Liver (tissue), 9 donors: ENCODE measurements around the gene TFG. TPM values are rescaled to one million over a fixed set of nuclear protein-coding genes. Genes with fewer than 3 reads are reported as not detected.

Source experiments
- DNase-seq: peaks from one replicate; pipeline ENCODE4 v3.0.0-alpha.2; 2017; ENCODE audit warnings: low spot score
- H3K27ac ChIP-seq, 2 donors: one replicate each; pipeline ENCODE4 v1.7.0; 2013; ENCODE audit warnings: inconsistent platforms in 2 of 2, low read length in 2 of 2, control low read depth in 1 of 2, low read depth in 1 of 2, mild to moderate bottlenecking in 1 of 2
- H3K27me3 ChIP-seq, 4 donors: one replicate each; pipeline versions ENCODE4 v1.6.1 to v1.7.0; 2013; ENCODE audit warnings: low read length in 3 of 4, inconsistent platforms in 1 of 4, mild to moderate bottlenecking in 1 of 4, moderate library complexity in 1 of 4; ENCODE audit not compliant: control insufficient read depth in 4 of 4, insufficient read depth in 4 of 4
- H3K36me3 ChIP-seq, 4 donors: one replicate each; pipeline versions ENCODE4 v1.6.1 to v1.7.0; 2013; ENCODE audit warnings: low read length in 3 of 4, mild to moderate bottlenecking in 3 of 4, low read depth in 1 of 4, moderate library complexity in 1 of 4; ENCODE audit not compliant: control insufficient read depth in 4 of 4, insufficient read depth in 3 of 4
- H3K4me1 ChIP-seq, 4 donors: one replicate each; pipeline versions ENCODE4 v1.6.1 to v1.7.0; 2013; ENCODE audit warnings: low read length in 3 of 4, mild to moderate bottlenecking in 3 of 4, moderate library complexity in 1 of 4; ENCODE audit not compliant: control insufficient read depth in 4 of 4, insufficient read depth in 4 of 4
- H3K4me3 ChIP-seq, 3 donors: one replicate each; pipeline versions ENCODE4 v1.6.1 to v1.7.0; 2013; ENCODE audit warnings: low read length in 3 of 3, control low read depth in 1 of 3, low read depth in 1 of 3, mild to moderate bottlenecking in 1 of 3
- H3K9ac ChIP-seq, 2 donors: one replicate each; pipeline ENCODE4 v1.7.0; 2013; ENCODE audit warnings: low read length in 2 of 2, mild to moderate bottlenecking in 2 of 2, moderate library complexity in 2 of 2, control low read depth in 1 of 2, low read depth in 1 of 2
- H3K9me3 ChIP-seq, 4 donors: one replicate each; pipeline versions ENCODE4 v1.6.1 to v1.7.0; 2013; ENCODE audit warnings: low read length in 3 of 4; ENCODE audit not compliant: control insufficient read depth in 4 of 4
- EGR1 ChIP-seq, 2 donors: IDR thresholded peaks; 2 replicates each; pipeline ENCODE4 v1.6.1; 2016 to 2018; ENCODE audit warnings: antibody characterized with exemption in 2 of 2, low read depth in 2 of 2
- FOXA1 ChIP-seq: IDR thresholded peaks from 2 replicates; pipeline ENCODE4 v1.6.1; 2016; ENCODE audit warnings: antibody characterized with exemption
- FOXA2 ChIP-seq: IDR thresholded peaks from 2 replicates; pipeline ENCODE4 v1.6.1; 2016; ENCODE audit warnings: antibody characterized with exemption
- GABPA ChIP-seq, 2 donors: IDR thresholded peaks in 1 of 2; conservative IDR thresholded peaks in 1 of 2; 2 replicates each; pipeline ENCODE4 v1.6.1; 2016; ENCODE audit warnings: antibody characterized with exemption in 2 of 2, mild to moderate bottlenecking in 1 of 2, moderate library complexity in 1 of 2
- HNF4A ChIP-seq, 2 donors: conservative IDR thresholded peaks; 2 replicates each; pipeline ENCODE4 v1.6.1; 2016; ENCODE audit warnings: antibody characterized with exemption in 2 of 2, mild to moderate bottlenecking in 2 of 2
- HNF4G ChIP-seq: IDR thresholded peaks from 2 replicates; pipeline ENCODE4 v1.6.1; 2016; ENCODE audit warnings: antibody characterized with exemption
- JUND ChIP-seq, 2 donors: IDR thresholded peaks; 2 replicates each; pipeline ENCODE4 v1.6.1; 2016; ENCODE audit warnings: antibody characterized with exemption in 2 of 2
- NR2F2 ChIP-seq: IDR thresholded peaks from 2 replicates; pipeline ENCODE4 v1.6.1; 2016; ENCODE audit warnings: antibody characterized with exemption
- RAD21 ChIP-seq, 2 donors: IDR thresholded peaks; 2 replicates each; pipeline ENCODE4 v1.6.1; 2016; ENCODE audit warnings: antibody characterized with exemption in 2 of 2, mild to moderate bottlenecking in 2 of 2
- RXRA ChIP-seq, 2 donors: IDR thresholded peaks; 2 replicates each; pipeline ENCODE4 v1.6.1; 2017 to 2018; ENCODE audit warnings: antibody characterized with exemption in 2 of 2, mild to moderate bottlenecking in 1 of 2
- SP1 ChIP-seq: IDR thresholded peaks from 2 replicates; pipeline ENCODE4 v1.6.1; 2018; ENCODE audit warnings: antibody characterized with exemption, mild to moderate bottlenecking
- TAF1 ChIP-seq: conservative IDR thresholded peaks from 2 replicates; pipeline ENCODE4 v1.6.1; 2016; ENCODE audit warnings: antibody characterized with exemption, mild to moderate bottlenecking
- YY1 ChIP-seq: IDR thresholded peaks from 2 replicates; pipeline ENCODE4 v1.6.1; 2016; ENCODE audit warnings: antibody characterized with exemption, mild to moderate bottlenecking
- WGBS: extraction: QIAGEN DNeasy Blood & Tissue Kit; methylation state at CpG from one replicate; pipeline ENCODE4 v1.1.7; 2013; 5-methylcytosine and 5-hydroxymethylcytosine counted together
- polyA plus RNA-seq, 2 donors: library from polyadenylated mRNA; stranded (reverse) in 1 of 2; unstranded in 1 of 2; fragments of 200-250 nt in 1 of 2; fragments of >200 nt in 1 of 2; fragmentation: Nextera tagmentation in 1 of 2; extraction: Ambion mirVana in 1 of 2; gene quantifications; one replicate each; pipeline versions ENCODE4 v1.2.1 to v1.2.3, GENCODE V29; 2013 to 2015
- total RNA-seq, 2 donors: library from RNA; depleted of rRNA; stranded (reverse); fragments of >200 nt; gene quantifications; one replicate each; pipeline ENCODE4 v1.2.3, GENCODE V29; 2014
- TF ChIP-seq, protein P1 (sequence below): fragments of 150-350 bp; IDR thresholded peaks from 2 replicates; pipeline ENCODE4 v1.5.1; 2017; ENCODE audit warnings: improper control_type of control experiment, low read depth, low read length; ENCODE audit not compliant: missing input control
- TF ChIP-seq, protein P2 (sequence below): IDR thresholded peaks from 2 replicates; pipeline ENCODE4 v1.6.1; 2016; ENCODE audit warnings: antibody characterized with exemption
- TF ChIP-seq, protein P3 (sequence below): IDR thresholded peaks from 2 replicates; pipeline ENCODE4 v1.6.1; 2016; ENCODE audit warnings: antibody characterized with exemption
- TF ChIP-seq, protein P4 (sequence below): IDR thresholded peaks from 2 replicates; pipeline ENCODE4 v1.6.1; 2016; ENCODE audit warnings: antibody characterized with exemption
- TF ChIP-seq, protein P5 (sequence below): IDR thresholded peaks from 2 replicates; pipeline ENCODE4 v1.6.1; 2016; ENCODE audit warnings: antibody characterized with exemption, mild to moderate bottlenecking
- donor health status: healthy.
- donor health status: healthy.
- donor health status: healthy.
- donor health status: healthy.
- donor health status: healthy.

The TFG gene
- total and polyA plus RNA-seq, 4 donors: 42.4 to 70.8 (median 65.0) TPM

DNA sequence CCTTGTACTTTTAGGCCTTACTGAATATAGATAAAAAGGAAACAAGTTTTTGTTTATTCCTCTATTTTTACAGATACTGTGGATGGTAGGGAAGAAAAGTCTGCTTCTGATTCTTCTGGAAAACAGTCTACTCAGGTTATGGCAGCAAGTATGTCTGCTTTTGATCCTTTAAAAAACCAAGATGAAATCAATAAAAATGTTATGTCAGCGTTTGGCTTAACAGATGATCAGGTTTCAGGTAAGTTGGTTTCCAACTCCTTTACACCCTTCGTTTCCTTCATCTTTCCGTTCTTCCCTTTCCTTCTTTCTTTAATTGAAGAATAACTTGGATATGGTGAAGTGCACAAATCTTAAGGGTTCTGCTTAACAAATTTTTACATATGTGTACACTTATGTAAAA is 23.1 kb downstream of the TFG start:
- H3K36me3 ChIP-seq: peaks cover 8 to 37% (median 23%) of the 10 kb centered on the region in 4 donors
- no peak for TF ChIP-seq FOXA2
- no peak for TF ChIP-seq RXRA (IDR thresholded peaks at IDR 0.05)
- TF ChIP-seq HNF4G: no peak

DNA sequence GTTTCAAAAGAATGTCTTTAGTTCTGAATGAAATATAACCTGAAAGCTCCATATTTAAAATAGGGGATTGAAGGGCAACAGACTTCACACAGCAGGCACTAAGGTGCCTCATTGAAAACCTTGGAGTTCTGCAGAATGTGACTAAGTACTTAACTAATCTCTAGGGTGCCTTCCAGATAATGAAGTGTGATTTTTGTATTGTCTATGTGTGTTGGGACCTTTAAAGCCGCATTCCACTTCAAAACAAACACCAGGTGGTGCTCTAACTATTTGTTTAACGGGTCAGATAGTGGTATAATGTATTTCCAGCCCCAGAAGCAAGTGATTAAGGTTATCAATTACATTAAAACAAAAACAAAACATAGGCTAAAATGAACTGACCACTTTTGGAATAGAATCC is 28.0 kb downstream of the TFG start:
- TF ChIP-seq EGR1 (IDR thresholded peaks at IDR 0.05; ENCODE audit: low read depth in 2 of 2) (no peak), RAD21 (IDR thresholded peaks at IDR 0.05) (peak; percentile 70 to 74), NR2F2 (no peak), FOXA1 (no peak), HNF4A (conservative IDR thresholded peaks at IDR 0.05) (no peak), YY1 (no peak), FOXA2 (no peak), SP1 (no peak), HNF4G (no peak), JUND (IDR thresholded peaks at IDR 0.05) (no peak), GABPA (IDR thresholded peaks at IDR 0.05 in 1 of 2, conservative IDR thresholded peaks at IDR 0.05 in 1 of 2) (no peak), TAF1 (no peak), RXRA (IDR thresholded peaks at IDR 0.05) (no peak)
- TF ChIP-seq, protein P1, sequence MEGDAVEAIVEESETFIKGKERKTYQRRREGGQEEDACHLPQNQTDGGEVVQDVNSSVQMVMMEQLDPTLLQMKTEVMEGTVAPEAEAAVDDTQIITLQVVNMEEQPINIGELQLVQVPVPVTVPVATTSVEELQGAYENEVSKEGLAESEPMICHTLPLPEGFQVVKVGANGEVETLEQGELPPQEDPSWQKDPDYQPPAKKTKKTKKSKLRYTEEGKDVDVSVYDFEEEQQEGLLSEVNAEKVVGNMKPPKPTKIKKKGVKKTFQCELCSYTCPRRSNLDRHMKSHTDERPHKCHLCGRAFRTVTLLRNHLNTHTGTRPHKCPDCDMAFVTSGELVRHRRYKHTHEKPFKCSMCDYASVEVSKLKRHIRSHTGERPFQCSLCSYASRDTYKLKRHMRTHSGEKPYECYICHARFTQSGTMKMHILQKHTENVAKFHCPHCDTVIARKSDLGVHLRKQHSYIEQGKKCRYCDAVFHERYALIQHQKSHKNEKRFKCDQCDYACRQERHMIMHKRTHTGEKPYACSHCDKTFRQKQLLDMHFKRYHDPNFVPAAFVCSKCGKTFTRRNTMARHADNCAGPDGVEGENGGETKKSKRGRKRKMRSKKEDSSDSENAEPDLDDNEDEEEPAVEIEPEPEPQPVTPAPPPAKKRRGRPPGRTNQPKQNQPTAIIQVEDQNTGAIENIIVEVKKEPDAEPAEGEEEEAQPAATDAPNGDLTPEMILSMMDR: peak; percentile 46
- TF ChIP-seq, protein P2, sequence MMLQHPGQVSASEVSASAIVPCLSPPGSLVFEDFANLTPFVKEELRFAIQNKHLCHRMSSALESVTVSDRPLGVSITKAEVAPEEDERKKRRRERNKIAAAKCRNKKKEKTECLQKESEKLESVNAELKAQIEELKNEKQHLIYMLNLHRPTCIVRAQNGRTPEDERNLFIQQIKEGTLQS: no peak
- TF ChIP-seq, protein P3, sequence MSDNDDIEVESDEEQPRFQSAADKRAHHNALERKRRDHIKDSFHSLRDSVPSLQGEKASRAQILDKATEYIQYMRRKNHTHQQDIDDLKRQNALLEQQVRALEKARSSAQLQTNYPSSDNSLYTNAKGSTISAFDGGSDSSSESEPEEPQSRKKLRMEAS: no peak
- 23% methylated on average over 2 of the region's 2 CpGs for WGBS
- Histone ChIP-seq H3K27ac (no peak overlapping the region), H3K4me1 (peaks cover 0 to 4% (median under 1%) of the 10 kb centered on the region in 4 donors), H3K4me3 (no peak overlapping the region), H3K27me3 (no peaks in the 10 kb centered on the region), H3K9ac (no peak overlapping the region), H3K9me3 (no peaks in the 10 kb centered on the region), H3K36me3 (peaks cover 9 to 51% (median 33%) of the 10 kb centered on the region in 4 donors)
- no peak for DNase-seq

More for the DNA sequence above, 23.1 kb downstream of the TFG start:
- H3K27ac ChIP-seq: no peak overlapping the region
- no peak for DNase-seq
- peaks cover 0 to 4% (median 2%) of the 10 kb centered on the region in 4 donors for H3K4me1 ChIP-seq
- 80% methylated on average over 3 of the region's 3 CpGs for WGBS
- H3K9ac ChIP-seq: no peak overlapping the region
- H3K9me3 ChIP-seq: no peaks in the 10 kb centered on the region
- no peaks in the 10 kb centered on the region for H3K27me3 ChIP-seq
- no peak overlapping the region for H3K4me3 ChIP-seq

DNA sequence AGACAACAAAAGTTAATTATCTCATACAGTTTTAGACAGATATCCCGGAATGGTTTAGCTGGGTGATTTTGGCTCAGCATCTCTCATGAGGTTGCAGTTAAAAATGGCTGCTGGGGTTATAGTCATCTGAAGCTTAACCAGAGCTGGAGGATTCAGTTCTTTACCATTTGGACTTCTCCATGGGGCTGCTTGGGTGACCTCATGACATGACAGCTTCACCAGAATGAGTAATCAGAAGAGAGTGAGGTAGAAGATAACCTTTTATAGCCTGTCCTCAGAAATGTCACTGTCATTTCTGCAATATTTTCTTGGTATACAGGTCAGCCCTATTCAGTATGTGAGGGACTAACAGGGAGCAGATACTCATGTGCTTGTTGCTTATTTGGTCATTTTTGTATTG is 30.9 kb downstream of the TFG start:
- H3K9me3 ChIP-seq: no peaks in the 10 kb centered on the region
- no peak overlapping the region for H3K27ac ChIP-seq
- no peak overlapping the region for H3K9ac ChIP-seq
- no peak for DNase-seq
- 94% methylated on average over 1 of the region's 1 CpG for WGBS
- H3K27me3 ChIP-seq: no peaks in the 10 kb centered on the region
- H3K4me3 ChIP-seq: no peak overlapping the region
- peaks cover 11 to 56% (median 33%) of the 10 kb centered on the region in 4 donors for H3K36me3 ChIP-seq
- H3K4me1 ChIP-seq: peaks cover 0 to 10% (median under 1%) of the 10 kb centered on the region in 4 donors
- TF ChIP-seq GABPA (IDR thresholded peaks at IDR 0.05 in 1 of 2, conservative IDR thresholded peaks at IDR 0.05 in 1 of 2) (no peak), HNF4G (no peak), EGR1 (IDR thresholded peaks at IDR 0.05; ENCODE audit: low read depth in 2 of 2) (no peak), TAF1 (no peak), YY1 (no peak), JUND (IDR thresholded peaks at IDR 0.05) (no peak), NR2F2 (no peak), RXRA (IDR thresholded peaks at IDR 0.05) (no peak), HNF4A (conservative IDR thresholded peaks at IDR 0.05) (no peak), SP1 (no peak), FOXA1 (no peak)
- TF ChIP-seq, protein P3: no peak
- TF ChIP-seq, protein P4, sequence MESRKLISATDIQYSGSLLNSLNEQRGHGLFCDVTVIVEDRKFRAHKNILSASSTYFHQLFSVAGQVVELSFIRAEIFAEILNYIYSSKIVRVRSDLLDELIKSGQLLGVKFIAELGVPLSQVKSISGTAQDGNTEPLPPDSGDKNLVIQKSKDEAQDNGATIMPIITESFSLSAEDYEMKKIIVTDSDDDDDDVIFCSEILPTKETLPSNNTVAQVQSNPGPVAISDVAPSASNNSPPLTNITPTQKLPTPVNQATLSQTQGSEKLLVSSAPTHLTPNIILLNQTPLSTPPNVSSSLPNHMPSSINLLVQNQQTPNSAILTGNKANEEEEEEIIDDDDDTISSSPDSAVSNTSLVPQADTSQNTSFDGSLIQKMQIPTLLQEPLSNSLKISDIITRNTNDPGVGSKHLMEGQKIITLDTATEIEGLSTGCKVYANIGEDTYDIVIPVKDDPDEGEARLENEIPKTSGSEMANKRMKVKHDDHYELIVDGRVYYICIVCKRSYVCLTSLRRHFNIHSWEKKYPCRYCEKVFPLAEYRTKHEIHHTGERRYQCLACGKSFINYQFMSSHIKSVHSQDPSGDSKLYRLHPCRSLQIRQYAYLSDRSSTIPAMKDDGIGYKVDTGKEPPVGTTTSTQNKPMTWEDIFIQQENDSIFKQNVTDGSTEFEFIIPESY: no peak
- TF ChIP-seq, protein P2: no peak
- TF ChIP-seq, protein P5, sequence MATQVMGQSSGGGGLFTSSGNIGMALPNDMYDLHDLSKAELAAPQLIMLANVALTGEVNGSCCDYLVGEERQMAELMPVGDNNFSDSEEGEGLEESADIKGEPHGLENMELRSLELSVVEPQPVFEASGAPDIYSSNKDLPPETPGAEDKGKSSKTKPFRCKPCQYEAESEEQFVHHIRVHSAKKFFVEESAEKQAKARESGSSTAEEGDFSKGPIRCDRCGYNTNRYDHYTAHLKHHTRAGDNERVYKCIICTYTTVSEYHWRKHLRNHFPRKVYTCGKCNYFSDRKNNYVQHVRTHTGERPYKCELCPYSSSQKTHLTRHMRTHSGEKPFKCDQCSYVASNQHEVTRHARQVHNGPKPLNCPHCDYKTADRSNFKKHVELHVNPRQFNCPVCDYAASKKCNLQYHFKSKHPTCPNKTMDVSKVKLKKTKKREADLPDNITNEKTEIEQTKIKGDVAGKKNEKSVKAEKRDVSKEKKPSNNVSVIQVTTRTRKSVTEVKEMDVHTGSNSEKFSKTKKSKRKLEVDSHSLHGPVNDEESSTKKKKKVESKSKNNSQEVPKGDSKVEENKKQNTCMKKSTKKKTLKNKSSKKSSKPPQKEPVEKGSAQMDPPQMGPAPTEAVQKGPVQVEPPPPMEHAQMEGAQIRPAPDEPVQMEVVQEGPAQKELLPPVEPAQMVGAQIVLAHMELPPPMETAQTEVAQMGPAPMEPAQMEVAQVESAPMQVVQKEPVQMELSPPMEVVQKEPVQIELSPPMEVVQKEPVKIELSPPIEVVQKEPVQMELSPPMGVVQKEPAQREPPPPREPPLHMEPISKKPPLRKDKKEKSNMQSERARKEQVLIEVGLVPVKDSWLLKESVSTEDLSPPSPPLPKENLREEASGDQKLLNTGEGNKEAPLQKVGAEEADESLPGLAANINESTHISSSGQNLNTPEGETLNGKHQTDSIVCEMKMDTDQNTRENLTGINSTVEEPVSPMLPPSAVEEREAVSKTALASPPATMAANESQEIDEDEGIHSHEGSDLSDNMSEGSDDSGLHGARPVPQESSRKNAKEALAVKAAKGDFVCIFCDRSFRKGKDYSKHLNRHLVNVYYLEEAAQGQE: no peak
